Thoracic aorta (tissue), 2 donors: ENCODE results near the gene ATP6V0B. TPM values are rescaled to one million over a fixed set of nuclear protein-coding genes. Genes with fewer than 3 reads are reported as not detected.

Experiments used
- ATAC-seq: fragments of 150-250 bp; one replicate; pipeline ENCODE4 v1.8.0; 2017; ENCODE audit warnings: low read depth; ENCODE audit not compliant: insufficient number of reproducible peaks, low FRiP score
- DNase-seq: peaks from one replicate; pipeline ENCODE4 v3.0.0-alpha.2; 2020; ENCODE audit warnings: low spot score
- H3K27ac ChIP-seq, 2 donors: fragments of 200-600 bp; sonication (generic); 1 replicate in 1 of 2; 2 replicates in 1 of 2; pipeline ENCODE4 v1.5.1; 2016; ENCODE audit warnings: mild to moderate bottlenecking in 2 of 2, moderate library complexity in 2 of 2
- H3K27me3 ChIP-seq: fragments of 200-600 bp; sonication (generic); replicated peaks from 2 replicates; pipeline ENCODE4 v1.6.0; 2016; ENCODE audit warnings: mild to moderate bottlenecking; ENCODE audit not compliant: insufficient read depth
- H3K36me3 ChIP-seq: fragments of 200-600 bp; sonication (generic); one replicate; pipeline ENCODE4 v1.5.1; 2016
- H3K4me1 ChIP-seq, 2 donors: fragments of 200-600 bp; sonication (generic); 1 replicate in 1 of 2; 2 replicates in 1 of 2; pipeline versions ENCODE4 v1.5.1 to v1.6.0; 2016; ENCODE audit warnings: low read depth in 2 of 2, mild to moderate bottlenecking in 1 of 2; ENCODE audit not compliant: control insufficient read depth in 1 of 2
- H3K4me3 ChIP-seq: fragments of 200-600 bp; sonication (generic); 2 replicates; pipeline ENCODE4 v1.5.1; 2016; ENCODE audit warnings: mild to moderate bottlenecking
- H3K9me3 ChIP-seq: fragments of 200-600 bp; sonication (generic); 2 replicates; pipeline ENCODE4 v1.5.1; 2016
- CTCF ChIP-seq: fragments of 200-600 bp; sonication (generic); IDR thresholded peaks from one replicate; pipeline ENCODE4 v1.5.1; 2019; ENCODE audit warnings: antibody characterized with exemption
- total RNA-seq, 2 donors: library from RNA; depleted of rRNA; stranded (reverse); fragments of >200 nt; gene quantifications; one replicate each; pipeline versions ENCODE4 v1.1.0 to v1.2.3, GENCODE V29; 2016

Gene ATP6V0B
- total RNA-seq, 2 donors from 2014 or later = 72.3 to 136 TPM

GRCh38 chr1:43991476-43992231 is 16.9 kb downstream of the ATP6V0B start, which contains the start of gene CCDC24:
TSS of gene CCDC24 (plus strand) at chr1:43991599. CDS start at chr1:43991879, 280 bp downstream.
- Histone ChIP-seq H3K4me3 (peak within 1 kb of the TSS; percentile 77), H3K36me3 (no peaks in the 10 kb centered on the region), H3K27me3 (no peaks in the 10 kb centered on the region), H3K9me3 (no peaks in the 10 kb centered on the region), H3K27ac (peak within 1 kb of the TSS; percentile 70 to 84), H3K4me1 (peaks cover 13 to 26% of the 10 kb centered on the region in 2 donors)
- DNase-seq (peak; percentile 72), ATAC-seq (peak; percentile 68)
- TF ChIP-seq CTCF = no peak

DNA sequence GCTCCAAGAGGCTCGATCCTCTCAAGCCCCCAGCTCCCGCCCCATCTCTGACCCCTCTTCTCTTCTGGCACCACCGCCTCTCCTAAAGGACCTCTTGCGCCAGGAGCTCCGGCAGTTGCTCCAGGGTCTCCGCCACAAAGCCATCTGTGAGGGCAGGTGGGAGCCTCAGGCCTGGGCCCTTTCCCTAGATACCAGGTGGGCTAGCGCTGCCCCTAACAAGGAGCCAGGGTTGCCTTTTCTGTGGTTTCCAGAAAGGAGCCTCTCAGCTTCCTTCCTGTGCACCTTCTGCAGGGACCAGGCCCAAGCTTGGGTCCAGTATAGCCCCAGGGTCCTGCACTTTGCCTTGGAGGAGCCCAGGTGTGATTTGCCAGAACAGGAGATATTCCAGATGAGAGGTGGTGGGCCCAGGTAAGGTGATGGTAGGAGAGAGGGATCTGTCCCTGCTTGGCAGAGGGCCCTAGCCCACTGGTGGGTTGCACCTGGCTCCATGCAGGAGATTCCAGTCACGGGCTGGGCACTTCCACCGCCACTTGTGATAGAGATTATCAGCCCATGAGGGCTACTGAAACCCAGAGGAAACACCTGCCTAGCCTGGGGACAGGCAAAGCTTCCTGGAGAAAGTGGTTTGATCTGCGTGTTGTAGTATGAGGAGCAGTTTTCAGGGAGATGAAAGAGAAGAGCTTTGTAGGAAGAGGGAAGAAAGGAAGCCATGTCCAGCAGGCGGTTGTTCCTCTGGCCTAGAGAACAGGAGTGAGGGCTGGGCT is 17.7 kb downstream of the ATP6V0B start:
- H3K27ac ChIP-seq = peak overlapping the region; percentile 70 to 84
- H3K27me3 ChIP-seq = no peaks in the 10 kb centered on the region
- peaks cover 13 to 34% of the 10 kb centered on the region in 2 donors for H3K4me1 ChIP-seq
- TF ChIP-seq CTCF = no peak
- DNase-seq = no peak
- peak overlapping the region; percentile 77 for H3K4me3 ChIP-seq
- ATAC-seq = no peak
- H3K36me3 ChIP-seq = no peaks in the 10 kb centered on the region
- H3K9me3 ChIP-seq = no peaks in the 10 kb centered on the region

GRCh38 chr1:43993206-43993914 is 18.6 kb downstream of the ATP6V0B start:
- Histone ChIP-seq H3K4me3 (no peak overlapping the region), H3K4me1 (peaks cover 13 to 36% of the 10 kb centered on the region in 2 donors), H3K27ac (no peak overlapping the region), H3K9me3 (no peaks in the 10 kb centered on the region), H3K27me3 (no peaks in the 10 kb centered on the region), H3K36me3 (no peaks in the 10 kb centered on the region)
- ATAC-seq (no peak), DNase-seq (no peak)
- no peak for TF ChIP-seq CTCF

- DNase-seq = no peak
- Histone ChIP-seq H3K4me1 (peaks cover 13 to 36% of the 10 kb centered on the region in 2 donors), H3K27me3 (no peaks in the 10 kb centered on the region), H3K9me3 (no peaks in the 10 kb centered on the region), H3K36me3 (no peaks in the 10 kb centered on the region), H3K27ac (no peak overlapping the region), H3K4me3 (no peak overlapping the region)
- TF ChIP-seq CTCF = no peak
- no peak for ATAC-seq
Observed at GRCh38 chr1:43994071-43994470, 19.3 kb downstream of the ATP6V0B start.
